AG04449 (cell line): ENCODE results near the gene MAGEB18.

Experiments
- CTCF ChIA-PET: fragments of 350-600 bp; formaldehyde crosslinking; extraction: SDS; loops from one replicate; lab custom pipeline; 2021; ENCODE audit warnings: antibody characterized with exemption; lab: Yijun Ruan, JAX
- POLR2A ChIA-PET: fragments of 400-600, 350-600 bp; formaldehyde crosslinking; extraction: SDS; loops from one replicate; lab custom pipeline; 2020; ENCODE audit warnings: antibody characterized with exemption, inconsistent platforms; lab: Yijun Ruan, JAX
- DNase-seq: peaks from one replicate; pipeline ENCODE4 v3.0.0-alpha.2; 2010; ENCODE audit warnings: low read depth, low spot score
- H3K4me3 ChIP-seq: 2 replicates; pipeline ENCODE4 v1.5.1; 2011; ENCODE audit warnings: low read depth, mild to moderate bottlenecking, control low read depth, low read length
- CTCF ChIP-seq: IDR thresholded peaks from one replicate; pipeline ENCODE4 v1.5.1; 2011; ENCODE audit warnings: mild to moderate bottlenecking, moderate library complexity, low read length, control low read depth, inconsistent platforms; ENCODE audit not compliant: insufficient read depth; ENCODE audit errors: missing control alignments

Gene MAGEB18

GRCh38 chrX:26138274-26138673 lies at the start of gene MAGEB18:
Gene MAGEB18, plus strand, starts transcription at chrX:26138343. Its CDS starts 643 bp downstream, at chrX:26138986.
- ChIA-PET CTCF (no interaction called here), POLR2A (no interaction called here)
- TF ChIP-seq CTCF, result no peak
- no peak within 1 kb of the TSS for H3K4me3 ChIP-seq
- DNase-seq, result no peak

GRCh38 chrX:26100421-26100920 lies 37.7 kb upstream of the MAGEB18 start:
- H3K4me3 ChIP-seq, result no peak overlapping the region
- no peak for DNase-seq
- CTCF ChIA-PET, result no interaction called here
- no peak for TF ChIP-seq CTCF
- POLR2A ChIA-PET, result no interaction called here

GRCh38 chrX:26109142-26109541 lies 29.0 kb upstream of the MAGEB18 start:
- no peak for TF ChIP-seq CTCF
- POLR2A ChIA-PET, result no interaction called here
- DNase-seq, result no peak
- no peak overlapping the region for H3K4me3 ChIP-seq
- CTCF ChIA-PET, result no interaction called here

GRCh38 chrX:26146024-26146423 lies 7.9 kb downstream of the MAGEB18 start:
- CTCF ChIA-PET, result no interaction called here
- POLR2A ChIA-PET, result no interaction called here

GRCh38 chrX:26160301-26160700 lies 22.2 kb downstream of the MAGEB18 start, which contains the start of gene MAGEB6B:
Gene MAGEB6B, plus strand, starts transcription at chrX:26160601. Its CDS starts 0 bp downstream, at chrX:26160601.
- no peak within 1 kb of the TSS for H3K4me3 ChIP-seq

More at GRCh38 chrX:26146024-26146423, 7.9 kb downstream of the MAGEB18 start:
- DNase-seq, result no peak
- no peak for TF ChIP-seq CTCF
- H3K4me3 ChIP-seq, result no peak overlapping the region

More at GRCh38 chrX:26160301-26160700, 22.2 kb downstream of the MAGEB18 start, which contains the start of gene MAGEB6B:
- no peak for TF ChIP-seq CTCF
- CTCF ChIA-PET, result no interaction called here
- DNase-seq, result no peak
- POLR2A ChIA-PET, result no interaction called here
